GM19193 (cell line): Measurements from ENCODE around the gene KIZ.

Experiments
- POLR2A ChIP-seq: IDR thresholded peaks from 4 replicates; pipeline ENCODE4 v1.6.1; 2011; ENCODE audit not compliant: insufficient read depth, insufficient read length; ENCODE audit errors: extremely low read depth

Gene KIZ

DNA sequence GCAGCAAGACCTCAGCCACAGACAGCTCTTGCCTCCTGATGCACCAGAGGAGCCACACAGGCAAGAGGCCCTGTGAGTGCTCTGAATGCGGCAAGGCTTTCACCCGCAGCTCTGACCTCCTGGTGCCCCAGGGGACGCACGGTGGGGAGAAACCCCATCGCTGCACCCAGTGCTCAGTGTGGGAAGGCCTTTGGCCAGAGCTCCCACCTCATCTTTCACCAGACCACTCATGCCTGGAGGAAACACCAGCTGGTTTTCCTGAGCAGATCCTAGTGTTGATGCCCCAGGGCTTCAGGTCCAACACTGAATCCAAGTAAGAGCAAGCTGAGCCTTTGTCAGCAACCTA lies 140.3 kb downstream of the KIZ start:
- no peak for TF ChIP-seq POLR2A

- no peak for TF ChIP-seq POLR2A
Observed at GRCh38 chr20:21269772-21270171, 143.9 kb downstream of the KIZ start.

- TF ChIP-seq POLR2A, result no peak
Observed at GRCh38 chr20:21270806-21271205, 144.9 kb downstream of the KIZ start.

DNA sequence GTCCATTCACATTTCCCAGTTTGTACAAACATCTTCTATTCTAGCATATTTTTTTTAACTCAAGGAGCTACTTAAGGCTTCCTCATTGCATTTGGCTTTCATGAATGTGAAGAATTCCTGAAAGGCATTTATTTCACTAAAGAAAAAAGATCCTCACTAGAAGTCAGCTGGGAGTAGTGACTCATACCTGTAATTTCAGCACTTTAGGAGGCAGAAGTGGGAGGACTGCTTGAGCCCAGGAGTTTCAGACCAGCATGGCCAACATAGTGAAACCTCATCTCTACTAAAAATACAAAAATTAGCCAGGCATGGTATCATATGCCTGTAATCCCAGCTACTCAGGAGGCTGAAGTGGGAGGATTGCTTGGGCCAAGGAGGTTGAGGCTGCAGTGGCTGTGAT lies 146.4 kb downstream of the KIZ start:
- TF ChIP-seq POLR2A, result no peak

- TF ChIP-seq POLR2A, result no peak
Observed at GRCh38 chr20:21272679-21273078, 146.8 kb downstream of the KIZ start.

- no peak for TF ChIP-seq POLR2A
Observed at GRCh38 chr20:21273755-21274386, 148.0 kb downstream of the KIZ start.

- TF ChIP-seq POLR2A, result no peak
Observed at GRCh38 chr20:21278829-21279228, 152.9 kb downstream of the KIZ start.

DNA sequence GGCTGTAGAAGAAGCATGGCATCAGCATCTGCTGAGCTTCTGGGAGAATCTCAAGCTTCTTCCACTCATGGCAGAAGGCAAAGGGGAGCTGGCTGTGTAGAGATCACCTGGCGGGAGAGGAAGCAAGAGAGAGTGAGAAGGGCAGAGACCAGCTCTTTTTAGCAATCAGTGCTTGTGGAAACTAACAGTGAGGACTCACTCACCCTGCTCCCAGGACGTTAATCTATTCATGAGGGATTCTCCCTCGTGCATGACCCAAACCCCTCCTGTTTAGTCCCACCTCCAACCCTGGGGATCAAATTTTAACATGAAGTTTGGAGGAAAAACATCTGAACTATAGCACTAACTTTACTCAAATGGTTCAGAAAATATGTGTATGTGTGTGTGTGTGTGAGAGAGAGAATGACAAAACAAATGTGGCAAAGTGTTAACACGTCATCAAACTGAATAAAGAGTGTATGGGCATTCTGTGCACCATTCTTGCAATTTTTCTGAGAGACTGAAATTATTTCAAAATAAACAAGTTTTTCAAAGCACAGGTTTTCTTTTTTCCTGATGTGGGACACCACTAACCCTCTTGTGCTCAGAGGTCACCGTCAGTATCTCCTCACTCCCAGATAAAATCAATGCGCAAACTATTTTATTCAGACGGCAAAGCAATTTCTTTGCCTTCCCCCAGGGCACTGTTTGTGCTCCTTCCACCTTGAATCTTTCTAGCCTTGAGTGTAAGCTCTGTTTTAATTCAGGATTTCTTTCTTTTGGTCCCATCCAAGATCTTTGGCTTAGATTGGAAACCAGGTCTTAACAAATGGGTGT lies 154.0 kb downstream of the KIZ start:
- no peak for TF ChIP-seq POLR2A

DNA sequence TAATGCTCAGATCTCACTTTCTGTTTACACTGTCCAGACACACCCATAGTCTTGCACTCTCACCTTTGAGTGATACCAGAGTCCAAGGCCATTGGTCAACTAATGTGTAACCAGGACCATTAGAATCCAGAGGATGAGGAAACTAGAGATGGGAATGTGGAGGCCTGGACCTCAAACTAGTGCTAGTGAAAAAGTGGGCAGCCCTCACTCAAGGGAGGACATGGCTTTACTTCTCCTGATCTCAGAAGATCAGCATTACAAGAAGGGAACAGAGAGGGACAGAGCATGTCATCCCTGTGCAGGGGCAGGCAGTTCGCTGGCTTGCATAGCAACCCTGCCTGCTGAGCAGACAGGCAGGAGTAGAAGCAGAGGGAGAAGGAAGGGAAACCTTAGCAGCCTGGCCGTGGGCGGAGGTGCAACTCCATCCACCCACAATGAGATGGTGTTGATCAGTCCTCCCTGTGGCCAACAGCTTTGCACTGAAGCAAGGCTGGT lies 154.7 kb downstream of the KIZ start:
- TF ChIP-seq POLR2A, result no peak

- no peak for TF ChIP-seq POLR2A
Observed at GRCh38 chr20:21286775-21287174, 160.9 kb downstream of the KIZ start.

DNA sequence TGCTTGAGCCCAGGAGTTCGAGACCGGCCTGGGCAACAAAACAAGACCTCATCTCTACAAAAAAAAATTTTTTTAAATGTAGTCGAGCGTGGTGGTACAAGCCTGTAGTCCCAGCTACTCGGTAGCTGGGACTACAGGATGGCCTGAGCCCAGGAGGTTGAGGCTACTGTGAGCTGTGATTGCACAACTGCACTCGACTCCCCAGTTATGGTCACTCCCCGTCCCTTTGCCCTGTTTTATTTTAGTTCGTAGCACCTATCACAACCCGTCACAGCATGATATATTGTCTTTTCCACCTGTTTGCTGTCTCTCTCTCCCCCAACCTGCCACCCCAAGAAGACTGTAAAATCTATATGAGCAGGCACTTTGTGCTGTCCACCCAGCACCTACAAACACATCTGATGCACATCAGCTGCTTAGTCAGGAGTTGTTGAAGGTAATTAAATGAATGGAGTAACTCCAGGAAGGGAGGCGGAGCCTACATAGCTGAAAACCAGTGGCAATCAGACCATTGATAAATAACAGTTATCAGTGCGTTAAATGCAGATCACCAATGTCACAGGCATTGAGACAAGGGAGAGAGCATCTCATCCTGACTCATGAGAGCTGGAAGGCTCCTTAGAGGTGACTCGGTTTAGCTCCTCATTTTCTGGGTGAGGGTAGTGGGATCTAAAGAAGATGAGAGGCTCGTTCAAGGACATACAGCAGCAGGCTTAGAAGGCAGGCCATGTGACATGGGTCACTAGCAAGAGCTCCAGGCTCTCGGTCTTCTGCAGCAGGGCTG lies 162.9 kb downstream of the KIZ start:
- no peak for TF ChIP-seq POLR2A

DNA sequence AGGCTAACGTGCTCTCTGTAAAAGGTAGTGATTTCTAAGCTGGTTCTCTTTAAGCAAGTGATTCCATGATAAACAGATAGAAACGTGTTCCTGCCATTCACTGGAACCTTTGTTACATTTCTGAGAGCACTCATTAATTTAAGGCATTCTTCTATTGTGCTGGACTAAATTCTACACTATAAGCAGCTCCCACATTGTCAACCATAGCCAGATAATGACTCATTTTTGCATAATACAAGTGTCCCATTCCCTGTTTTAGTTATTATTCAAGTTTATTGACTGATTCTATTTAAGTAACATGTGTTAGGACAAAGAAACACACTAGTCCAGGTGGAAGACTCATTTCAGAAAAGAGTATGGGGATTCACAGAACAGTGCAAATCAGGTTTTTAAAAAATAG lies 163.8 kb downstream of the KIZ start:
- TF ChIP-seq POLR2A, result no peak

DNA sequence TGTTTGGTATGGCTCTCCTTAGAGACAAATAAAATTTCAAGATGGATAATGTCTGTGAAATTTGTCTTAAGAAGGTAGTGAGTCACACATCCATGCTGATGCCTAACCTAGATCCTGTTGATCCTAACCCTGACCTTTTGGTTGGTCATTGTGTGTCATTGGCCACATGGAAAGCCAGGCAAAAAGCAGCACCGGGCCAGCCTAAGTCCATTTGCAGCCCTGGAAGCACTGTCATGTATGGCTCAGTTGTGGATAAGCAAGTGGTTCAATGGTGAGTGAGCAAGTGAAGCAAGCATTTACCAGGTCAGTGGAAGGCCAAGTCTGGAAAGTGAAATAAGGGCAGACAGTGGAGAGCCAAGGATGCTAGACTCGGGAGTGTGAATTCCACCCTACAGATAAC lies 165.1 kb downstream of the KIZ start:
- TF ChIP-seq POLR2A, result no peak

DNA sequence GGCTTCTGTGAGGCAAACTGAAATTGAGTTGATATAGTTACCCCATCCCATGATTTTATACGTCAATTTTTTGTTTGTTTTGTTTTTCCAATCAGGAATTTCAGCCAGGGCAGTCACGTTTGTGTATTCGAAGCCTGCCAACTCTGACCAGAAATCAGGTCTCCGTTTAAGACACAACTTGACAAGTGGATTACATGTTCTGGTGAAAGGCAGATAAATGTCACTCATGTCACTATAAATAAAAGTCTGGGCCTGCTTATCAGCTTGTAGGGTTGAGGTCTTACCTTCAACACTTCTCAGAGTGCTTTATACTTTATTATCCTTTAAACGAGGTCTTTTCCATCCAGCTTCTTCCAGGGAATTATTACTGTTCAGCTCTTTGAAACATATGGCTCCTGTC lies 168.9 kb downstream of the KIZ start:
- no peak for TF ChIP-seq POLR2A
